Neural crest cell (in vitro differentiated cells): Measurements from ENCODE around the gene CREB3L1. TPM values are rescaled to one million over a fixed set of nuclear protein-coding genes. Genes with fewer than 3 reads are reported as not detected.
"Not testable (repeated sequence)": the region's sequence is repeated elsewhere in the genome, so short reads cannot be mapped to it uniquely, and the experiment has no call there.

ENCODE experiments used
- DNase-seq: peaks from one replicate; pipeline ENCODE4 v3.0.0; 2021; ENCODE audit warnings: low read depth, mixed read lengths, low spot score
- H3K27ac Mint-ChIP-seq: one replicate; pipeline ENCODE4 v1.8.0; 2021; ENCODE audit warnings: mild to moderate bottlenecking, mixed read lengths; ENCODE audit not compliant: unreplicated experiment
- H3K27me3 Mint-ChIP-seq: 2 replicates; pipeline ENCODE4 v1.8.0; 2021; ENCODE audit warnings: low read depth, mild to moderate bottlenecking, mixed read lengths
- H3K36me3 Mint-ChIP-seq: 2 replicates; pipeline ENCODE4 v1.8.0; 2021; ENCODE audit warnings: low read depth, mild to moderate bottlenecking, mixed read lengths
- H3K4me1 Mint-ChIP-seq: 2 replicates; pipeline ENCODE4 v1.8.0; 2021; ENCODE audit warnings: mixed read lengths
- H3K4me3 Mint-ChIP-seq: one replicate; pipeline ENCODE4 v1.8.0; 2021; ENCODE audit warnings: mild to moderate bottlenecking, mixed read lengths
- H3K9me3 Mint-ChIP-seq: 2 replicates; pipeline ENCODE4 v1.8.0; 2021; ENCODE audit warnings: mixed read lengths
- CTCF ChIP-seq: fragments of 200-600 bp; sonication (generic); conservative IDR thresholded peaks from 2 replicates; pipeline ENCODE4 v1.5.0; 2021; ENCODE audit warnings: antibody characterized with exemption, mild to moderate bottlenecking
- total RNA-seq: library from RNA; stranded (reverse); gene quantifications from 2 replicates; pipeline ENCODE4 v1.2.1, GENCODE V29; 2021

Gene CREB3L1
- total RNA-seq, 1 donor from 2014 or later: 0.75 TPM

- peaks cover 32% of the 10 kb centered on the region for H3K27me3 Mint-ChIP-seq
- peak overlapping the region; percentile 88 for H3K4me3 Mint-ChIP-seq
- no peaks in the 10 kb centered on the region for H3K4me1 Mint-ChIP-seq
- H3K9me3 Mint-ChIP-seq: no peaks in the 10 kb centered on the region
- no peaks in the 10 kb centered on the region for H3K36me3 Mint-ChIP-seq
- no peak overlapping the region for H3K27ac Mint-ChIP-seq
- peak; percentile 56 for TF ChIP-seq CTCF
- DNase-seq: peak; percentile 37
These were observed 19.3 kb downstream of the CREB3L1 start for GRCh38 chr11:46296528-46297448.

DNA sequence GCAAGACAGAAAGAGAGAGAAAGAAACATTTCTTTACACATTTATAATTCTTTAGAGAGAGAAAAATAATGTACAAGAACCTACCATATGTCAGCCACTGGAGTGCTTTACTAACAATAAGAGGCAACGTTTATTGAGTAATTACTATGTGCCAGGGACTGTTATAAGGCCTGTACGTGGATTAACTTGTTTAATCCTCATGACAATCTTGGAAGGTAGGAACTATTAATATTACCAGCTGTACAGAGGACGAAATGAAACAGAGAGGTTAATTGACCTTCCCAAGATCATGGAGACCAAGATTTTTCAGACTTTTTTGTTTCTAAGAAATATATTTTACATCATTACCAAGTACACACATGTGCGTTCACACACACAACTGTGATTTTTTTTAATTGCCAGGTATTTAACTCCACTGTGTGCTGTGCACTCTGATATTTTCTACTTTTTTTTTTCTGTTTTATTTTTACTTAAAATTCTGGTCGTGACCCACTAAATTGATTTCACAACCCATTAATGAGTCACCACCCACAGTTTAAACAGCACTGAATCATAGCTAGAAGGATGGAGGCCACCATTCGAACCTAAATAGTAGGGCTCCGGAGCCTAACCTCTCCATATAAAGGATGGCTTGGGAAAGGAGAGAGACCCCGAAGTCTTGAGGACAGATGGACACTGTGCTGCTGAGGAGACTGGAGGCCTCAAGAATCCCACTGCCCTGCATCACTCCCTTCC lies 21.4 kb downstream of the CREB3L1 start:
- no peak for TF ChIP-seq CTCF
- H3K27me3 Mint-ChIP-seq: peaks cover 27% of the 10 kb centered on the region
- H3K4me3 Mint-ChIP-seq: no peak overlapping the region
- no peaks in the 10 kb centered on the region for H3K4me1 Mint-ChIP-seq
- H3K27ac Mint-ChIP-seq: no peak overlapping the region
- no peaks in the 10 kb centered on the region for H3K9me3 Mint-ChIP-seq
- no peaks in the 10 kb centered on the region for H3K36me3 Mint-ChIP-seq
- no peak for DNase-seq

GRCh38 chr11:46299451-46299961 lies 22.0 kb downstream of the CREB3L1 start:
- H3K27ac Mint-ChIP-seq: no peak overlapping the region

DNA sequence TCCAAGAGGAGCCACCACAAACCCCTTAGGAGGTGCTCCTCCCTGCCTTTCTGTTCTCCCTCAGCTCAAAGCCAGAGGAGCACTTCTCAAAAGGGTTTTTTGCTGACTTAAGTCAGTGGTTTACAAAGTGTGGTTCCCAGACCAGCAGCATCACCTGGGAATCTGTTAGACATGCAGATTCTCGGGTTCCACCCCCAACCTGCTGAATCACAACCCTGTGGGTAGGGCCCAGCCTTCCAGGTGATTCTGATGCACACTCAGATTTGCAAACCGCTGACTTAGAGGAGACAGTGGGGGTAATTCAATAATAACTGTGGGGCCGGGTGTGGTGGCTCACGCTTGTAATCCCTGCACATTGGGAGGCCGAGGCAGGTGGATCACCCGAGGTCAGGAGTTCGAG lies 22.8 kb downstream of the CREB3L1 start:
- H3K4me3 Mint-ChIP-seq: no peak overlapping the region
- no peaks in the 10 kb centered on the region for H3K9me3 Mint-ChIP-seq
- peaks cover 25% of the 10 kb centered on the region for H3K27me3 Mint-ChIP-seq
- H3K36me3 Mint-ChIP-seq: no peaks in the 10 kb centered on the region
- DNase-seq: no peak
- H3K4me1 Mint-ChIP-seq: no peaks in the 10 kb centered on the region
- H3K27ac Mint-ChIP-seq: no peak overlapping the region
- TF ChIP-seq CTCF: no peak

More at GRCh38 chr11:46299451-46299961, 22.0 kb downstream of the CREB3L1 start:
- H3K9me3 Mint-ChIP-seq: no peaks in the 10 kb centered on the region
- TF ChIP-seq CTCF: no peak
- H3K4me1 Mint-ChIP-seq: no peaks in the 10 kb centered on the region
- H3K4me3 Mint-ChIP-seq: no peak overlapping the region
- no peaks in the 10 kb centered on the region for H3K36me3 Mint-ChIP-seq
- no peak for DNase-seq
- peaks cover 25% of the 10 kb centered on the region for H3K27me3 Mint-ChIP-seq

DNA sequence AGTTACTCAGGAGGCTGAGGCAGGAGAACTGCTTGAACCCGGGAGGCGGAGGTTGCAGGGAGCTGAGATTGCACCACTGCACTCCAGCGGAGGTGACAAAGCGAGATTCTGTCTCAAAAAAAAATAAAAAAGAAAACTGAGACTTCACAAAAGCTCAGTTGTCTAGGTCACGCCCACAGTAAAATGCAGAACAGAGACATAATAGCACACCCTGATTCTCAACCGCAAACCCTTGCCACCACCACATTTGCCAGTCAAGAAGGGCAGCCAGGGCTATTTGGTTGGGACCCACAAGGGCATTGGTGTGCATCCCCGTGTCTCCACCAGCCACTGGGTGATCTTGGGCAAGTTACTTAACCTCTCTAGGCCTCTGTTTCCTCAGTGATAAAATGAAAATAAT lies 25.4 kb downstream of the CREB3L1 start:
- TF ChIP-seq CTCF: no peak
- Mint-ChIP-seq H3K36me3 (no peaks in the 10 kb centered on the region), H3K9me3 (no peaks in the 10 kb centered on the region), H3K4me3 (no peak overlapping the region), H3K4me1 (peaks cover 4% of the 10 kb centered on the region), H3K27ac (no peak overlapping the region), H3K27me3 (peaks cover 6% of the 10 kb centered on the region)
- DNase-seq: no peak

- not testable (repeated sequence) for H3K4me3 Mint-ChIP-seq, H3K27ac Mint-ChIP-seq, H3K27me3 Mint-ChIP-seq, H3K9me3 Mint-ChIP-seq, H3K36me3 Mint-ChIP-seq, DNase-seq, H3K4me1 Mint-ChIP-seq
These were observed 26.6 kb downstream of the CREB3L1 start for GRCh38 chr11:46304036-46304435.
